ENCODE data around the gene AASDH.

GRCh38 chr4:56348576-56348975 lies 38.7 kb downstream of the AASDH start:
- TF ChIP-seq CTCF (conservative IDR thresholded peaks at IDR 0.05; ENCODE audit: low read length) (no peak), EZH2phosphoT487 (IDR thresholded peaks at IDR 0.05; ENCODE audit: borderline replicate concordance) (no peak)

Measured in Loucy (cell line).